ENCODE measurements around the gene CEP290. TPM values are rescaled to one million over a fixed set of nuclear protein-coding genes. Genes with fewer than 3 reads are reported as not detected.
"Not testable (repeated sequence)": the region's sequence is repeated elsewhere in the genome, so short reads cannot be mapped to it uniquely, and the experiment has no call there.

The CEP290 gene
- total RNA-seq, 2 donors from 2014 or later = 19.1 to 34.8 TPM

- no peak for DNase-seq
- H3K4me3 ChIP-seq (ENCODE audit: low read length) = peak overlapping the region; percentile 87
- H3K27me3 ChIP-seq (ENCODE audit: control insufficient read depth, insufficient read depth, low read length, poor library complexity, severe bottlenecking) = no peaks in the 10 kb centered on the region
- no peaks in the 10 kb centered on the region for H3K36me3 ChIP-seq (ENCODE audit: control insufficient read depth, insufficient read depth, low read length)
- H3K4me3 Mint-ChIP-seq = peak overlapping the region; percentile 93
- H3K4me1 ChIP-seq (ENCODE audit: control insufficient read depth, insufficient read depth, low read length) = no peaks in the 10 kb centered on the region
- no peaks in the 10 kb centered on the region for H3K9me3 ChIP-seq (ENCODE audit: control insufficient read depth, low read length)
- no peak overlapping the region for H3K27ac ChIP-seq (ENCODE audit: low read depth, low read length)
- H3K9me3 Mint-ChIP-seq = peaks cover 8% of the 10 kb centered on the region
- no peak overlapping the region for H3K27ac Mint-ChIP-seq
- no peaks in the 10 kb centered on the region for H3K27me3 Mint-ChIP-seq (ENCODE audit: insufficient read depth)
- WGBS, 2 experiments (ENCODE audit: insufficient coverage in 1 of 2, insufficient read length in 1 of 2) = 47 to 50% methylated on average over 3 to 4 of the region's 5 CpGs
- H3K9ac ChIP-seq (ENCODE audit: extremely low read depth, low read length, poor library complexity, severe bottlenecking) = peak overlapping the region; percentile 66
- peaks cover 33% of the 10 kb centered on the region for H3K4me1 Mint-ChIP-seq
- TF ChIP-seq CTCF (conservative IDR thresholded peaks at IDR 0.05) = no peak
- no peaks in the 10 kb centered on the region for H3K36me3 Mint-ChIP-seq (ENCODE audit: low read depth)
These were observed 105.4 kb downstream of the CEP290 start for GRCh38 chr12:88036353-88036965.

GRCh38 chr12:88035907-88036289, 106.0 kb downstream of the CEP290 start:
- H3K27ac ChIP-seq (ENCODE audit: low read depth, low read length) = no peak overlapping the region
- H3K27me3 ChIP-seq (ENCODE audit: control insufficient read depth, insufficient read depth, low read length, poor library complexity, severe bottlenecking) = no peaks in the 10 kb centered on the region
- no peaks in the 10 kb centered on the region for H3K36me3 ChIP-seq (ENCODE audit: control insufficient read depth, insufficient read depth, low read length)
- peak overlapping the region; percentile 66 for H3K9ac ChIP-seq (ENCODE audit: extremely low read depth, low read length, poor library complexity, severe bottlenecking)
- Mint-ChIP-seq H3K27ac (peak overlapping the region; percentile 96), H3K27me3 (ENCODE audit: insufficient read depth) (no peaks in the 10 kb centered on the region), H3K4me1 (peaks cover 33% of the 10 kb centered on the region), H3K4me3 (peak overlapping the region; percentile 93), H3K36me3 (ENCODE audit: low read depth) (no peaks in the 10 kb centered on the region), H3K9me3 (peaks cover 13% of the 10 kb centered on the region)
- TF ChIP-seq CTCF (conservative IDR thresholded peaks at IDR 0.05) = no peak
- no peak for DNase-seq
- no peaks in the 10 kb centered on the region for H3K4me1 ChIP-seq (ENCODE audit: control insufficient read depth, insufficient read depth, low read length)
- WGBS, 2 experiments (ENCODE audit: insufficient coverage in 1 of 2, insufficient read length in 1 of 2) = 0 to 5% methylated on average over 1 to 5 of the region's 5 CpGs
- H3K9me3 ChIP-seq (ENCODE audit: control insufficient read depth, low read length) = no peaks in the 10 kb centered on the region
- H3K4me3 ChIP-seq (ENCODE audit: low read length) = peak overlapping the region; percentile 87

- Mint-ChIP-seq H3K36me3 (ENCODE audit: low read depth) (no peaks in the 10 kb centered on the region), H3K9me3 (peaks cover 16% of the 10 kb centered on the region), H3K4me1 (peaks cover 33% of the 10 kb centered on the region), H3K4me3 (peak overlapping the region; percentile 93), H3K27ac (peak overlapping the region; percentile 96), H3K27me3 (ENCODE audit: insufficient read depth) (no peaks in the 10 kb centered on the region)
- WGBS, 2 experiments (ENCODE audit: insufficient coverage in 1 of 2, insufficient read length in 1 of 2) = 0 to 1% methylated on average over 17 to 54 of the region's 54 CpGs
- Histone ChIP-seq H3K36me3 (ENCODE audit: control insufficient read depth, insufficient read depth, low read length) (no peaks in the 10 kb centered on the region), H3K9ac (ENCODE audit: extremely low read depth, low read length, poor library complexity, severe bottlenecking) (peak overlapping the region; percentile 66), H3K4me1 (ENCODE audit: control insufficient read depth, insufficient read depth, low read length) (no peaks in the 10 kb centered on the region), H3K9me3 (ENCODE audit: control insufficient read depth, low read length) (no peaks in the 10 kb centered on the region), H3K4me3 (ENCODE audit: low read length) (peak overlapping the region; percentile 87), H3K27me3 (ENCODE audit: control insufficient read depth, insufficient read depth, low read length, poor library complexity, severe bottlenecking) (no peaks in the 10 kb centered on the region), H3K27ac (ENCODE audit: low read depth, low read length) (no peak overlapping the region)
- DNase-seq = peak; percentile 95
- no peak for TF ChIP-seq CTCF (conservative IDR thresholded peaks at IDR 0.05)
These were observed 106.5 kb downstream of the CEP290 start for GRCh38 chr12:88035271-88035906.

GRCh38 chr12:88031161-88031560, 110.7 kb downstream of the CEP290 start:
- 82 to 92% methylated on average over 2 to 3 of the region's 3 CpGs for WGBS, 2 experiments (ENCODE audit: insufficient coverage in 1 of 2, insufficient read length in 1 of 2)
- H3K9me3 ChIP-seq (ENCODE audit: control insufficient read depth, low read length); H3K27me3 ChIP-seq (ENCODE audit: control insufficient read depth, insufficient read depth, low read length, poor library complexity, severe bottlenecking); H3K4me1 ChIP-seq (ENCODE audit: control insufficient read depth, insufficient read depth, low read length); H3K9ac ChIP-seq (ENCODE audit: extremely low read depth, low read length, poor library complexity, severe bottlenecking); H3K4me3 ChIP-seq (ENCODE audit: low read length); H3K27ac ChIP-seq (ENCODE audit: low read depth, low read length); H3K36me3 Mint-ChIP-seq (ENCODE audit: low read depth); H3K27me3 Mint-ChIP-seq (ENCODE audit: insufficient read depth); H3K27ac Mint-ChIP-seq; H3K36me3 ChIP-seq (ENCODE audit: control insufficient read depth, insufficient read depth, low read length); DNase-seq; H3K4me1 Mint-ChIP-seq; H3K4me3 Mint-ChIP-seq: not testable (repeated sequence)
- H3K9me3 Mint-ChIP-seq = peaks cover 21% of the 10 kb centered on the region

Data from endodermal cell (in vitro differentiated cells).